ENCODE results near the gene DYSF.

DNA sequence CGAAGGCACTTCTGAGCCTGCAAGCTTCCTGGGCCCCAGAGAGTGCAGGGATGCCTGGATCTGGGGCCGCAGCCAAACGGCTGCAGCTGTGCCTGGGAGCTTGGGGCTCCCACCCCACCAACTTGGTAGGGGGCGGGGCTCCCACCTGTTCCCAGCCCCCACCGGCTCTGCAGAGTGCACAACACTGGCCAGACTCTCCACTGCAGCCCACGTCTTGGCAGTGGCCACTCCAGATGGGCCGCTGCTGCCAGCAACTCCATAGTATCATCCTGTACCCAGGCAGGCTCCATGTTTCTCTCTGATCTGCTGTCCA, 9.9 kb downstream of the DYSF start:
- TF ChIP-seq ZNF555 (tag by site-specific recombination; conservative IDR thresholded peaks at IDR 0.05) = no peak
- TF ChIP-seq, protein P1, sequence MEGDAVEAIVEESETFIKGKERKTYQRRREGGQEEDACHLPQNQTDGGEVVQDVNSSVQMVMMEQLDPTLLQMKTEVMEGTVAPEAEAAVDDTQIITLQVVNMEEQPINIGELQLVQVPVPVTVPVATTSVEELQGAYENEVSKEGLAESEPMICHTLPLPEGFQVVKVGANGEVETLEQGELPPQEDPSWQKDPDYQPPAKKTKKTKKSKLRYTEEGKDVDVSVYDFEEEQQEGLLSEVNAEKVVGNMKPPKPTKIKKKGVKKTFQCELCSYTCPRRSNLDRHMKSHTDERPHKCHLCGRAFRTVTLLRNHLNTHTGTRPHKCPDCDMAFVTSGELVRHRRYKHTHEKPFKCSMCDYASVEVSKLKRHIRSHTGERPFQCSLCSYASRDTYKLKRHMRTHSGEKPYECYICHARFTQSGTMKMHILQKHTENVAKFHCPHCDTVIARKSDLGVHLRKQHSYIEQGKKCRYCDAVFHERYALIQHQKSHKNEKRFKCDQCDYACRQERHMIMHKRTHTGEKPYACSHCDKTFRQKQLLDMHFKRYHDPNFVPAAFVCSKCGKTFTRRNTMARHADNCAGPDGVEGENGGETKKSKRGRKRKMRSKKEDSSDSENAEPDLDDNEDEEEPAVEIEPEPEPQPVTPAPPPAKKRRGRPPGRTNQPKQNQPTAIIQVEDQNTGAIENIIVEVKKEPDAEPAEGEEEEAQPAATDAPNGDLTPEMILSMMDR (tag by site-specific recombination; IDR thresholded peaks at IDR 0.05) = no peak
- TF ChIP-seq, protein P2, sequence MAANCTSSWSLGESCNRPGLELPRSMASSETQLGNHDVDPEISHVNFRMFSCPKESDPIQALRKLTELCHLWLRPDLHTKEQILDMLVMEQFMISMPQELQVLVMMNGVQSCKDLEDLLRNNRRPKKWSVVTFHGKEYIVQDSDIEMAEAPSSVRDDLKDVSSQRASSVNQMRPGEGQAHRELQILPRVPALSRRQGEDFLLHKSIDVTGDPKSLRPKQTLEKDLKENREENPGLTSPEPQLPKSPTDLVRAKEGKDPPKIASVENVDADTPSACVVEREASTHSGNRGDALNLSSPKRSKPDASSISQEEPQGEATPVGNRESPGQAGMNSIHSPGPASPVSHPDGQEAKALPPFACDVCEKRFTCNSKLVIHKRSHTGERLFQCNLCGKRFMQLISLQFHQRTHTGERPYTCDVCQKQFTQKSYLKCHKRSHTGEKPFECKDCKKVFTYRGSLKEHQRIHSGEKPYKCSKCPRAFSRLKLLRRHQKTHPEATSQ (tag by site-specific recombination; IDR thresholded peaks at IDR 0.05) = no peak
- TF ChIP-seq, protein P3, sequence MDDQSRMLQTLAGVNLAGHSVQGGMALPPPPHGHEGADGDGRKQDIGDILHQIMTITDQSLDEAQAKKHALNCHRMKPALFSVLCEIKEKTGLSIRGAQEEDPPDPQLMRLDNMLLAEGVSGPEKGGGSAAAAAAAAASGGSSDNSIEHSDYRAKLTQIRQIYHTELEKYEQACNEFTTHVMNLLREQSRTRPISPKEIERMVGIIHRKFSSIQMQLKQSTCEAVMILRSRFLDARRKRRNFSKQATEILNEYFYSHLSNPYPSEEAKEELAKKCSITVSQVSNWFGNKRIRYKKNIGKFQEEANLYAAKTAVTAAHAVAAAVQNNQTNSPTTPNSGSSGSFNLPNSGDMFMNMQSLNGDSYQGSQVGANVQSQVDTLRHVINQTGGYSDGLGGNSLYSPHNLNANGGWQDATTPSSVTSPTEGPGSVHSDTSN (CRISPR knock-in tag; IDR thresholded peaks at IDR 0.05) = no peak
- TF ChIP-seq ZNF768 (tag by site-specific recombination; IDR thresholded peaks at IDR 0.05) = no peak
- TF ChIP-seq, protein P4, sequence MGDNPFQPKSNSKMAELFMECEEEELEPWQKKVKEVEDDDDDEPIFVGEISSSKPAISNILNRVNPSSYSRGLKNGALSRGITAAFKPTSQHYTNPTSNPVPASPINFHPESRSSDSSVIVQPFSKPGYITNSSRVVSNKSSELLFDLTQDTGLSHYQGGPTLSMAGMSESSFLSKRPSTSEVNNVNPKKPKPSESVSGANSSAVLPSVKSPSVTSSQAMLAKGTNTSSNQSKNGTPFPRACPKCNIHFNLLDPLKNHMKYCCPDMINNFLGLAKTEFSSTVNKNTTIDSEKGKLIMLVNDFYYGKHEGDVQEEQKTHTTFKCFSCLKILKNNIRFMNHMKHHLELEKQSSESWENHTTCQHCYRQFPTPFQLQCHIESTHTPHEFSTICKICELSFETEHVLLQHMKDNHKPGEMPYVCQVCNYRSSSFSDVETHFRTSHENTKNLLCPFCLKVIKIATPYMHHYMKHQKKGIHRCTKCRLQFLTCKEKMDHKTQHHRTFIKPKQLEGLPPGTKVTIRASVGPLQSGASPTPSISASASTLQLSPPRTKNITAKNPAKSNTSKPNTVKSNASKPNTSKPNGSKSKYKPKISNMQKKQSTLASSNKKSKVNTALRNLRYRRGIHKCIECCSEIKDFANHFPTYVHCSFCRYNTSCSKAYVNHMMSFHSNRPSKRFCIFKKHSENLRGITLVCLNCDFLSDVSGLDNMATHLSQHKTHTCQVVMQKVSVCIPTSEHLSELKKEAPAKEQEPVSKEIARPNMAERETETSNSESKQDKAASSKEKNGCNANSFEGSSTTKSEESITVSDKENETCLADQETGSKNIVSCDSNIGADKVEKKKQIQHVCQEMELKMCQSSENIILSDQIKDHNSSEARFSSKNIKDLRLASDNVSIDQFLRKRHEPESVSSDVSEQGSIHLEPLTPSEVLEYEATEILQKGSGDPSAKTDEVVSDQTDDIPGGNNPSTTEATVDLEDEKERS (tag by site-specific recombination; IDR thresholded peaks at IDR 0.05) = no peak
- no peak for TF ChIP-seq ZNF23 (tag by site-specific recombination; IDR thresholded peaks at IDR 0.05; ENCODE audit: borderline replicate concordance)
- no peak for TF ChIP-seq ZNF184 (tag by site-specific recombination; IDR thresholded peaks at IDR 0.05)
- TF ChIP-seq, protein P5, sequence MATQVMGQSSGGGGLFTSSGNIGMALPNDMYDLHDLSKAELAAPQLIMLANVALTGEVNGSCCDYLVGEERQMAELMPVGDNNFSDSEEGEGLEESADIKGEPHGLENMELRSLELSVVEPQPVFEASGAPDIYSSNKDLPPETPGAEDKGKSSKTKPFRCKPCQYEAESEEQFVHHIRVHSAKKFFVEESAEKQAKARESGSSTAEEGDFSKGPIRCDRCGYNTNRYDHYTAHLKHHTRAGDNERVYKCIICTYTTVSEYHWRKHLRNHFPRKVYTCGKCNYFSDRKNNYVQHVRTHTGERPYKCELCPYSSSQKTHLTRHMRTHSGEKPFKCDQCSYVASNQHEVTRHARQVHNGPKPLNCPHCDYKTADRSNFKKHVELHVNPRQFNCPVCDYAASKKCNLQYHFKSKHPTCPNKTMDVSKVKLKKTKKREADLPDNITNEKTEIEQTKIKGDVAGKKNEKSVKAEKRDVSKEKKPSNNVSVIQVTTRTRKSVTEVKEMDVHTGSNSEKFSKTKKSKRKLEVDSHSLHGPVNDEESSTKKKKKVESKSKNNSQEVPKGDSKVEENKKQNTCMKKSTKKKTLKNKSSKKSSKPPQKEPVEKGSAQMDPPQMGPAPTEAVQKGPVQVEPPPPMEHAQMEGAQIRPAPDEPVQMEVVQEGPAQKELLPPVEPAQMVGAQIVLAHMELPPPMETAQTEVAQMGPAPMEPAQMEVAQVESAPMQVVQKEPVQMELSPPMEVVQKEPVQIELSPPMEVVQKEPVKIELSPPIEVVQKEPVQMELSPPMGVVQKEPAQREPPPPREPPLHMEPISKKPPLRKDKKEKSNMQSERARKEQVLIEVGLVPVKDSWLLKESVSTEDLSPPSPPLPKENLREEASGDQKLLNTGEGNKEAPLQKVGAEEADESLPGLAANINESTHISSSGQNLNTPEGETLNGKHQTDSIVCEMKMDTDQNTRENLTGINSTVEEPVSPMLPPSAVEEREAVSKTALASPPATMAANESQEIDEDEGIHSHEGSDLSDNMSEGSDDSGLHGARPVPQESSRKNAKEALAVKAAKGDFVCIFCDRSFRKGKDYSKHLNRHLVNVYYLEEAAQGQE (tag by site-specific recombination; IDR thresholded peaks at IDR 0.05) = no peak
- no peak for TF ChIP-seq ZNF169 (tag by site-specific recombination; IDR thresholded peaks at IDR 0.05)
- TF ChIP-seq ZNF175 (tag by site-specific recombination; IDR thresholded peaks at IDR 0.05) = no peak
- TF ChIP-seq, protein P6, sequence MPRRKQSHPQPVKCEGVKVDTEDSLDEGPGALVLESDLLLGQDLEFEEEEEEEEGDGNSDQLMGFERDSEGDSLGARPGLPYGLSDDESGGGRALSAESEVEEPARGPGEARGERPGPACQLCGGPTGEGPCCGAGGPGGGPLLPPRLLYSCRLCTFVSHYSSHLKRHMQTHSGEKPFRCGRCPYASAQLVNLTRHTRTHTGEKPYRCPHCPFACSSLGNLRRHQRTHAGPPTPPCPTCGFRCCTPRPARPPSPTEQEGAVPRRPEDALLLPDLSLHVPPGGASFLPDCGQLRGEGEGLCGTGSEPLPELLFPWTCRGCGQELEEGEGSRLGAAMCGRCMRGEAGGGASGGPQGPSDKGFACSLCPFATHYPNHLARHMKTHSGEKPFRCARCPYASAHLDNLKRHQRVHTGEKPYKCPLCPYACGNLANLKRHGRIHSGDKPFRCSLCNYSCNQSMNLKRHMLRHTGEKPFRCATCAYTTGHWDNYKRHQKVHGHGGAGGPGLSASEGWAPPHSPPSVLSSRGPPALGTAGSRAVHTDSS (tag by site-specific recombination; IDR thresholded peaks at IDR 0.05) = no peak
- TF ChIP-seq ZFP3 (tag by site-specific recombination; IDR thresholded peaks at IDR 0.05; ENCODE audit: low read depth) = no peak

All from HEK293 (cell line).